Upper lobe of left lung (tissue), 6 donors: ENCODE measurements around the gene LMCD1. TPM values are rescaled to one million over a fixed set of nuclear protein-coding genes. Genes with fewer than 3 reads are reported as not detected.

Experiments used
- ATAC-seq, 2 donors: fragments of 200-7000 bp; cut with Tn5 transposase; one replicate each; pipeline ENCODE4 v1.9.1; 2022; ENCODE audit warnings: mild to moderate bottlenecking in 2 of 2, moderate library complexity in 2 of 2; ENCODE audit not compliant: low FRiP score in 2 of 2
- DNase-seq, 2 donors: peaks; one replicate each; pipeline ENCODE4 v3.0.0-alpha.2; 2019 to 2020
- H3K27ac ChIP-seq, 4 donors: fragments of 200-600 bp; sonication (generic); one replicate each; pipeline ENCODE4 v1.5.1; 2016 to 2019
- H3K27me3 ChIP-seq, 4 donors: fragments of 200-600 bp; sonication (generic); one replicate each; pipeline ENCODE4 v1.5.1; 2017 to 2019
- H3K36me3 ChIP-seq, 4 donors: fragments of 200-600 bp; sonication (generic); one replicate each; pipeline ENCODE4 v1.5.1; 2016 to 2019
- H3K4me1 ChIP-seq, 4 donors: fragments of 200-600 bp; sonication (generic); one replicate each; pipeline ENCODE4 v1.5.1; 2018 to 2019
- H3K4me3 ChIP-seq, 4 donors: fragments of 200-600 bp; sonication (generic); one replicate each; pipeline ENCODE4 v1.5.1; 2017 to 2019; ENCODE audit warnings: mild to moderate bottlenecking in 2 of 4, moderate library complexity in 1 of 4
- H3K9me3 ChIP-seq, 4 donors: fragments of 200-600 bp; sonication (generic); one replicate each; pipeline ENCODE4 v1.5.1; 2018 to 2019
- CTCF ChIP-seq, 6 experiments: fragments of 450-650 bp in 4 of 6; fragments of 200-600 bp in 2 of 6; sonication (generic) in 2 of 6; IDR thresholded peaks; one replicate each; pipeline ENCODE4 v1.5.1; 2016 to 2019; ENCODE audit warnings: antibody characterized with exemption in 6 of 6
- EP300 ChIP-seq, 4 donors: sonication (generic); formaldehyde crosslinking; IDR thresholded peaks; one replicate each; pipeline ENCODE4 v1.5.1; 2017; ENCODE audit warnings: antibody characterized with exemption in 4 of 4, control low read depth in 2 of 4
- POLR2A ChIP-seq, 4 donors: fragments of 450-650 bp; IDR thresholded peaks; one replicate each; pipeline ENCODE4 v1.5.1; 2016 to 2017; ENCODE audit warnings: antibody characterized with exemption in 4 of 4, mild to moderate bottlenecking in 2 of 4
- POLR2AphosphoS5 ChIP-seq, 2 donors: sonication (generic); formaldehyde crosslinking; IDR thresholded peaks; one replicate each; pipeline ENCODE4 v1.5.1; 2017; ENCODE audit warnings: antibody characterized with exemption in 2 of 2
- WGBS, 2 donors: methylation state at CpG; one replicate each; pipeline ENCODE4 v1.1.5; 2017 to 2018; 5-methylcytosine and 5-hydroxymethylcytosine counted together
- total RNA-seq, 6 donors: library from RNA; depleted of rRNA in 4 of 6; stranded (reverse); fragments of >200 nt in 4 of 6; gene quantifications; one replicate each; pipeline versions ENCODE4 v1.1.0 to v1.2.1, GENCODE V29; 2016 to 2021
- donor health status: DM: no; HTN: no; CAD: no; lungs with moderate emphysema.
- donor health status: DM: no; HTN: yes; CAD: no; lungs with severe emphysema.

The LMCD1 gene
- total RNA-seq, 6 donors from 2014 or later: 47.4 to 269 (median 118) TPM

- Histone ChIP-seq H3K27me3 (no peaks in the 10 kb centered on the region), H3K27ac (peak overlapping the region; percentile 27 to 48 (median 32)), H3K36me3 (peaks cover 0 to 56% (median 6%) of the 10 kb centered on the region in 4 donors), H3K4me3 (no peak overlapping the region), H3K4me1 (peaks cover 24 to 35% (median 31%) of the 10 kb centered on the region in 4 donors), H3K9me3 (no peaks in the 10 kb centered on the region)
- 48 to 51% methylated on average over 4 of the region's 4 CpGs for WGBS, 2 donors
- no peak for TF ChIP-seq POLR2AphosphoS5 (IDR thresholded peaks at IDR 0.05)
- TF ChIP-seq EP300 (IDR thresholded peaks at IDR 0.05): no peak
- no peak for TF ChIP-seq CTCF (IDR thresholded peaks at IDR 0.05)
- TF ChIP-seq POLR2A (IDR thresholded peaks at IDR 0.05): no peak
- DNase-seq: no peak
- peak in 1 of 2 donors; percentile 39 for ATAC-seq
Measured at GRCh38 chr3:8557298-8557697, 55.7 kb downstream of the LMCD1 start.

GRCh38 chr3:8558645-8559044, 57.0 kb downstream of the LMCD1 start:
- Histone ChIP-seq H3K4me1 (peaks cover 24 to 37% (median 30%) of the 10 kb centered on the region in 4 donors), H3K9me3 (no peaks in the 10 kb centered on the region), H3K4me3 (no peak overlapping the region), H3K27ac (peak overlapping the region in 2 of 4 donors; percentile 32 to 55), H3K36me3 (peaks cover 0 to 45% (median under 1%) of the 10 kb centered on the region in 4 donors), H3K27me3 (no peaks in the 10 kb centered on the region)
- DNase-seq: no peak
- no peak for ATAC-seq
- TF ChIP-seq POLR2AphosphoS5 (IDR thresholded peaks at IDR 0.05): no peak
- no peak for TF ChIP-seq POLR2A (IDR thresholded peaks at IDR 0.05)
- no peak for TF ChIP-seq EP300 (IDR thresholded peaks at IDR 0.05)
- no peak for TF ChIP-seq CTCF (IDR thresholded peaks at IDR 0.05)
- 80 to 90% methylated on average over 2 of the region's 2 CpGs for WGBS, 2 donors

- Histone ChIP-seq H3K36me3 (peaks cover 0 to 38% (median 0%) of the 10 kb centered on the region in 4 donors), H3K4me1 (peaks cover 20 to 37% (median 27%) of the 10 kb centered on the region in 4 donors), H3K9me3 (no peaks in the 10 kb centered on the region), H3K27ac (peak overlapping the region in 2 of 4 donors; percentile 69 to 70), H3K27me3 (no peaks in the 10 kb centered on the region), H3K4me3 (no peak overlapping the region)
- no peak for DNase-seq
- WGBS, 2 donors: 94 to 98% methylated on average over 4 to 6 of the region's 6 CpGs
- ATAC-seq: no peak
- no peak for TF ChIP-seq POLR2A (IDR thresholded peaks at IDR 0.05)
- TF ChIP-seq POLR2AphosphoS5 (IDR thresholded peaks at IDR 0.05): no peak
- no peak for TF ChIP-seq EP300 (IDR thresholded peaks at IDR 0.05)
- TF ChIP-seq CTCF (IDR thresholded peaks at IDR 0.05): no peak
Measured at GRCh38 chr3:8559351-8559750, 57.7 kb downstream of the LMCD1 start.

GRCh38 chr3:8560366-8561007, 58.9 kb downstream of the LMCD1 start:
- Histone ChIP-seq H3K9me3 (no peaks in the 10 kb centered on the region), H3K4me1 (peaks cover 16 to 29% (median 23%) of the 10 kb centered on the region in 4 donors), H3K4me3 (no peak overlapping the region), H3K27me3 (no peaks in the 10 kb centered on the region), H3K27ac (peak overlapping the region; percentile 32 to 70 (median 61)), H3K36me3 (peaks cover 0 to 35% (median 3%) of the 10 kb centered on the region in 4 donors)
- ATAC-seq: peak in 1 of 2 donors; percentile 79
- 82 to 88% methylated on average over 5 of the region's 5 CpGs for WGBS, 2 donors
- peak in 1 of 2 donors; percentile 10 for TF ChIP-seq POLR2AphosphoS5 (IDR thresholded peaks at IDR 0.05)
- no peak for TF ChIP-seq EP300 (IDR thresholded peaks at IDR 0.05)
- DNase-seq: no peak

- peaks cover 15 to 25% (median 19%) of the 10 kb centered on the region in 4 donors for H3K4me1 ChIP-seq
- 70 to 81% methylated on average over 4 of the region's 4 CpGs for WGBS, 2 donors
- peak overlapping the region in 2 of 4 donors; percentile 69 to 70 for H3K27ac ChIP-seq
- DNase-seq (no peak), ATAC-seq (peak in 1 of 2 donors; percentile 76)
- no peaks in the 10 kb centered on the region for H3K9me3 ChIP-seq
- no peak overlapping the region for H3K4me3 ChIP-seq
- H3K27me3 ChIP-seq: no peaks in the 10 kb centered on the region
- TF ChIP-seq CTCF (IDR thresholded peaks at IDR 0.05) (no peak), POLR2AphosphoS5 (IDR thresholded peaks at IDR 0.05) (no peak), EP300 (IDR thresholded peaks at IDR 0.05) (no peak), POLR2A (IDR thresholded peaks at IDR 0.05) (no peak)
- peaks cover under 1 to 42% (median 7%) of the 10 kb centered on the region in 4 donors for H3K36me3 ChIP-seq
Measured at GRCh38 chr3:8561370-8561769, 59.7 kb downstream of the LMCD1 start.
